Peyer's patch (tissue), 4 donors: Measurements from ENCODE around the gene EFNA5.

Experiments used
- CTCF ChIP-seq, 6 experiments: fragments of 450-650 bp in 4 of 6; fragments of 200-600 bp in 2 of 6; sonication (generic) in 1 of 6; IDR thresholded peaks; one replicate each; pipeline ENCODE4 v1.5.1; 2017 to 2019; ENCODE audit warnings: antibody characterized with exemption in 6 of 6, mild to moderate bottlenecking in 3 of 6, moderate library complexity in 1 of 6
- POLR2A ChIP-seq, 2 donors: fragments of 450-650 bp; IDR thresholded peaks; one replicate each; pipeline ENCODE4 v1.5.1; 2017; ENCODE audit warnings: antibody characterized with exemption in 2 of 2, mild to moderate bottlenecking in 2 of 2, moderate library complexity in 2 of 2

- TF ChIP-seq CTCF (IDR thresholded peaks at IDR 0.05) (no peak), POLR2A (IDR thresholded peaks at IDR 0.05) (no peak)
Measured at GRCh38 chr5:107487056-107487542, 183.6 kb downstream of the EFNA5 start.
